ENCODE data around the gene DIP2A. TPM values are rescaled to one million over a fixed set of nuclear protein-coding genes. Genes with fewer than 3 reads are reported as not detected.
A peak's percentile ranks its signal among the peaks of the same experiment; 100 is the strongest.

Gene DIP2A
- total and polyA plus RNA-seq, 7 donors: 7.3 to 12.2 (median 11.0) TPM

GRCh38 chr21:46437511-46437910 lies 21.2 kb upstream of the DIP2A start:
- ATAC-seq (no peak), DNase-seq (peak in 1 of 2 donors; percentile 39)
- no peaks in the 10 kb centered on the region for H3K9me3 ChIP-seq
- intact Hi-C loops (cut with DNase I): no loop called here
- no peak overlapping the region for H3K27ac ChIP-seq
- no peak for TF ChIP-seq CTCF (IDR thresholded peaks at IDR 0.05)
- no peak overlapping the region for H3K4me3 ChIP-seq
- WGBS, 3 donors: 81 to 82% (median 82%) methylated on average over 13 of the region's 13 CpGs
- peaks cover 10 to 100% of the 10 kb centered on the region in 2 donors for H3K36me3 ChIP-seq (ENCODE audit: insufficient read depth in 1 of 2, low read depth in 1 of 2)
- H3K4me1 ChIP-seq: no peaks in the 10 kb centered on the region
- H3K27me3 ChIP-seq (ENCODE audit: insufficient read depth in 3 of 3, low read length in 2 of 3): no peaks in the 10 kb centered on the region

GRCh38 chr21:46438241-46438640 lies 20.4 kb upstream of the DIP2A start:
- Histone ChIP-seq H3K9me3 (no peaks in the 10 kb centered on the region), H3K27me3 (ENCODE audit: insufficient read depth in 3 of 3, low read length in 2 of 3) (no peaks in the 10 kb centered on the region), H3K4me1 (peaks cover 4% of the 10 kb centered on the region), H3K27ac (no peak overlapping the region), H3K36me3 (ENCODE audit: insufficient read depth in 1 of 2, low read depth in 1 of 2) (peaks cover 10 to 100% of the 10 kb centered on the region in 2 donors), H3K4me3 (no peak overlapping the region)
- WGBS, 3 donors: 93 to 97% (median 95%) methylated on average over 11 of the region's 11 CpGs
- no peak for ATAC-seq
- DNase-seq: peak in 1 of 2 donors; percentile 48
- intact Hi-C loops (cut with DNase I): no loop called here
- TF ChIP-seq CTCF (IDR thresholded peaks at IDR 0.05): no peak

GRCh38 chr21:46439906-46440305 lies 18.8 kb upstream of the DIP2A start:
- Histone ChIP-seq H3K4me1 (peaks cover 6% of the 10 kb centered on the region), H3K9me3 (no peaks in the 10 kb centered on the region), H3K36me3 (ENCODE audit: insufficient read depth in 1 of 2, low read depth in 1 of 2) (peaks cover 12 to 100% of the 10 kb centered on the region in 2 donors), H3K27me3 (ENCODE audit: insufficient read depth in 3 of 3, low read length in 2 of 3) (no peaks in the 10 kb centered on the region), H3K4me3 (no peak overlapping the region), H3K27ac (no peak overlapping the region)
- intact Hi-C loops (cut with DNase I): no loop called here
- TF ChIP-seq CTCF (IDR thresholded peaks at IDR 0.05): no peak
- 85 to 91% (median 90%) methylated on average over 18 of the region's 18 CpGs for WGBS, 3 donors
- DNase-seq (peak in 1 of 2 donors; percentile 49), ATAC-seq (no peak)

GRCh38 chr21:46441331-46441730 lies 17.4 kb upstream of the DIP2A start:
- Histone ChIP-seq H3K4me1 (peaks cover 6% of the 10 kb centered on the region), H3K27ac (no peak overlapping the region), H3K36me3 (ENCODE audit: insufficient read depth in 1 of 2, low read depth in 1 of 2) (peaks cover 12 to 100% of the 10 kb centered on the region in 2 donors), H3K27me3 (ENCODE audit: insufficient read depth in 3 of 3, low read length in 2 of 3) (no peaks in the 10 kb centered on the region), H3K4me3 (no peak overlapping the region), H3K9me3 (no peaks in the 10 kb centered on the region)
- WGBS, 3 donors: 94 to 95% (median 94%) methylated on average over 14 of the region's 14 CpGs
- no peak for TF ChIP-seq CTCF (IDR thresholded peaks at IDR 0.05)
- peak in 1 of 4 donors; percentile 1 for ATAC-seq
- intact Hi-C loops (cut with DNase I): no loop called here
- DNase-seq: peak in 1 of 2 donors; percentile 45

- ATAC-seq: peak in 2 of 4 donors; percentile 3 to 7
- 92 to 94% (median 92%) methylated on average over 23 of the region's 23 CpGs for WGBS, 3 donors
- intact Hi-C loops (cut with DNase I): no loop called here
Measured at GRCh38 chr21:46441961-46442498, 16.7 kb upstream of the DIP2A start.

More at GRCh38 chr21:46441961-46442498, 16.7 kb upstream of the DIP2A start:
- Histone ChIP-seq H3K27me3 (ENCODE audit: insufficient read depth in 3 of 3, low read length in 2 of 3) (no peaks in the 10 kb centered on the region), H3K36me3 (ENCODE audit: insufficient read depth in 1 of 2, low read depth in 1 of 2) (peaks cover 10 to 100% of the 10 kb centered on the region in 2 donors), H3K4me1 (peaks cover 6% of the 10 kb centered on the region), H3K9me3 (no peaks in the 10 kb centered on the region), H3K4me3 (no peak overlapping the region), H3K27ac (no peak overlapping the region)
- peak in 1 of 2 donors; percentile 58 for DNase-seq
- no peak for TF ChIP-seq CTCF (IDR thresholded peaks at IDR 0.05)
